Left kidney (tissue), 2 donors: Measurements from ENCODE around the gene CCR2. TPM values are rescaled to one million over a fixed set of nuclear protein-coding genes. Genes with fewer than 3 reads are reported as not detected.
"Not testable (repeated sequence)": the region's sequence is repeated elsewhere in the genome, so short reads cannot be mapped to it uniquely, and the experiment has no call there.

Experiments used
- DNase-seq: peaks from one replicate; pipeline ENCODE4 v3.0.0-alpha.2; 2013
- polyA plus RNA-seq: library from polyadenylated mRNA; unstranded; fragments of 120-200 nt; gene quantifications from one replicate; pipeline ENCODE4 v1.2.1, GENCODE V29; 2013; ENCODE audit not compliant: insufficient read length

Gene CCR2
- polyA plus RNA-seq, 1 donor = 1.1 TPM

GRCh38 chr3:46402902-46403301 lies 49.0 kb downstream of the CCR2 start:
- DNase-seq = not testable (repeated sequence)

GRCh38 chr3:46405301-46406019 lies 51.5 kb downstream of the CCR2 start:
- no peak for DNase-seq

GRCh38 chr3:46406443-46406787 lies 52.5 kb downstream of the CCR2 start:
- no peak for DNase-seq

- no peak for DNase-seq
These were observed 53.1 kb downstream of the CCR2 start, which contains the start of the genes CCR5AS and CCRL2 for GRCh38 chr3:46406788-46407611. CCR5AS (minus strand) TSS chr3:46407066. CCRL2 (plus strand) TSS chr3:46407259; CDS start chr3:46408080, 821 bp downstream.

GRCh38 chr3:46407970-46408369 lies 54.1 kb downstream of the CCR2 start:
- no peak for DNase-seq

GRCh38 chr3:46408853-46409252 lies 54.9 kb downstream of the CCR2 start:
- DNase-seq = no peak

- no peak for DNase-seq
These were observed 56.0 kb downstream of the CCR2 start for GRCh38 chr3:46409739-46410489.

Other genes with a start within 250 kb of the CCR2 start
- gene CCR1, start 145.8 kb upstream of the CCR2 start, polyA plus RNA-seq = 2.0 TPM
- gene CCR3, start 111.7 kb upstream of the CCR2 start, polyA plus RNA-seq = not detected
- gene CCR5, start 16.8 kb downstream of the CCR2 start, polyA plus RNA-seq = 0.33 TPM
- 1.2 TPM for gene CCRL2, start 53.1 kb downstream of the CCR2 start, polyA plus RNA-seq
- gene LTF, start 110.8 kb downstream of the CCR2 start, polyA plus RNA-seq = 1.7 TPM
- gene RTP3, start 143.9 kb downstream of the CCR2 start, polyA plus RNA-seq = not detected
- 1.8 TPM for gene LRRC2, start 212.2 kb downstream of the CCR2 start, polyA plus RNA-seq